ENCODE results near the gene MACROD2.

DNA sequence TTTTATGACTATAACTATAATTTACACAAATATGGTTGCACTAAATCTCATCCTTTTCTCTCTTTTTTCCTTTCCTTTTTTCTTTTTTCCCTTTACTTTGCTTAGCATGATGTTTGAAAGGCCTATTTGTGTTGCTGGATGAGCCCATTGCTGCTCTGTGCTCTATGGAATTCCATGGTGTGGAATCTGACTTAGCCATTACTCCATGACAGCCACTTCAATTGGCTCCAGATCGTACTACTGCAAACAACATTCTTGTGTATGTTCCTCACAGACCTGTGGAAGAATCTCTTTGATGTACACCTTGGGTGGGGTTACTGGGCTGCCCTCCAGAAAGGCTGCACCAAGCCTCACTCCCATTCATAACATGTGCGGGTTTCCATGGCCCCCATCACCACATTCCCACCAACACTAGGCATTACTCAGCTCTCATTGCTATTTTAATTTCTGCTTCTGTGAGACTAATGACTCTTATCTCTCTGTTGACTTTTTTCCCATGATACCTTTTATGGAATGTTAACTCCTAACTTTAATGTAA lies 1598.9 kb downstream of the MACROD2 start:
- TF ChIP-seq CTCF (optimal IDR thresholded peaks at IDR 0.05 in 1 of 3, IDR thresholded peaks at IDR 0.05 in 1 of 3, conservative IDR thresholded peaks at IDR 0.05 in 1 of 3; ENCODE audit: extremely low read depth in 1 of 3, insufficient read depth in 2 of 3, low read length in 3 of 3) (no peak), EZH2 (IDR thresholded peaks at IDR 0.05; ENCODE audit: low read length) (no peak)
